SJSA1 (cell line): ENCODE results near the gene FAM193A. TPM values are rescaled to one million over a fixed set of nuclear protein-coding genes. Genes with fewer than 3 reads are reported as not detected.
"Not testable (repeated sequence)": the region's sequence is repeated elsewhere in the genome, so short reads cannot be mapped to it uniquely, and the experiment has no call there.

ENCODE experiments used
- DNase-seq, 2 experiments: peaks; one replicate each; pipeline ENCODE4 v3.0.0-alpha.2; 2015 to 2020; ENCODE audit warnings: low spot score in 2 of 2, low read depth in 1 of 2
- H3K27ac ChIP-seq: fragments of 250-450 bp; sonication (Bioruptor Pico); 2 replicates; pipeline ENCODE4 v1.5.1; 2020; ENCODE audit warnings: mild to moderate bottlenecking, moderate library complexity
- H3K27me3 ChIP-seq: fragments of 250-450 bp; sonication (Bioruptor Pico); replicated peaks from 2 replicates; pipeline ENCODE4 v1.5.1; 2020; ENCODE audit warnings: mild to moderate bottlenecking, moderate library complexity
- H3K36me3 ChIP-seq: fragments of 250-450 bp; sonication (Bioruptor Pico); 2 replicates; pipeline ENCODE4 v1.5.1; 2020; ENCODE audit warnings: mild to moderate bottlenecking
- H3K4me1 ChIP-seq: fragments of 250-450 bp; sonication (Bioruptor Pico); replicated peaks from 2 replicates; pipeline ENCODE4 v1.6.1; 2021; ENCODE audit warnings: mild to moderate bottlenecking
- H3K4me3 ChIP-seq: fragments of 250-450 bp; sonication (Bioruptor Pico); 2 replicates; pipeline ENCODE4 v1.5.1; 2020; ENCODE audit warnings: mild to moderate bottlenecking
- H3K9me3 ChIP-seq: fragments of 250-450 bp; sonication (Bioruptor Pico); replicated peaks from 2 replicates; pipeline ENCODE4 v1.5.1; 2020; ENCODE audit warnings: mild to moderate bottlenecking
- total RNA-seq: library from RNA; depleted of rRNA; stranded (reverse); fragments of >200 nt; shearing (Covaris generic); gene quantifications from 2 replicates; pipeline ENCODE4 v1.2.3, GENCODE V29; 2014

The FAM193A gene
- total RNA-seq, 1 experiment from 2014 or later: 7.6 TPM

DNA sequence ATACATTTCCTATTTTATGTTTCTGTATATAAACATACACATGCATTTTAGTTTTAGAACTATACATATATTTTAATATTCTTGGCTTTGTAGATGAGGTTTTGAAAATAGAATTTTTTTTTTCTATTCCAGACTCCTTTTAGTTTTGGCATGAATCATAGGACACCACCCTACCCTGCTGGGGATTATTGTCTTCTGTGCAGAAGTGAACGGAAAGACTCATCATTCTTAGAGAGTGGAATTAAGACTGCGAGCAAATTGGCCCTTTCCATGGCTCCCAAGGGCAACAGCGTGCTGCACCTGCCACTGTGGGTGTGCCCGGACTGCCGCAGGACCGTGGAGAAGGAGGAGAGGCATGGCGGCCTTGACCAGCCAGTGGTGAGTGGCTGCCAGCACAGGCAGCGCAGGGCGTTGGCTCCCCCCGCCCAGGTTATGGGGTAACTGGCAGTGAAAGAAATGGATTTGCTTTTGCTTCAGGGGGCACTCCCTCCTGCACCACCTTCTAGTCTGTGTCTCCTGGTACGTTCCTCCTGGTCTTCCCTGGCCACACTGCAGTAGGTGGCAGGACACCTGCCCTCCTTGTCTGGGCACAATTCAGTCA, 59.6 kb downstream of the FAM193A start:
- no peak for DNase-seq
- H3K27me3 ChIP-seq: no peaks in the 10 kb centered on the region
- H3K27ac ChIP-seq: no peak overlapping the region
- no peaks in the 10 kb centered on the region for H3K36me3 ChIP-seq
- H3K9me3 ChIP-seq: no peaks in the 10 kb centered on the region
- H3K4me1 ChIP-seq: no peaks in the 10 kb centered on the region; the same call in 1 of the 2 replicates
- H3K4me3 ChIP-seq: no peak overlapping the region

DNA sequence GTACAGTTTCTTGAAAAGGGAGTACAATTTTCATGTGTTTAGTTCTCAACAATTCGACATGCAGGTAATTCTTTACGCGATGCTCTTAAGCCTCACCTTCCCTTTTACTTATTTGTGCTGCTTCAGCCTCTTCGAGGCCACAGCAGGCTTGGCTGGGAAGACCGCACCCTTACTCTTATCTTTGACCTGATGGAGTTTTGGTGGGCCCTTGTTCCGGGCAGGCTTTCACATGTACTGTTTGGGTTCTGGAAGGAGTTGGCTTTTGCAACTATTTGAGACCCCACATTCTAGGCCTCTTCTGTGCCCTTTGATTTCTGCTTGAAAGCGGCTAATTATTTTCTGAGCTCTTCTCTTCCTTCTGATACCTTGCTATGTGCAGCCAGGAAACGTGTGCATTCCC, 60.2 kb downstream of the FAM193A start:
- H3K27ac ChIP-seq: no peak overlapping the region
- no peaks in the 10 kb centered on the region for H3K27me3 ChIP-seq
- no peaks in the 10 kb centered on the region for H3K36me3 ChIP-seq
- DNase-seq: no peak
- no peaks in the 10 kb centered on the region for H3K9me3 ChIP-seq
- H3K4me1 ChIP-seq: no peaks in the 10 kb centered on the region; the same call in 1 of the 2 replicates
- H3K4me3 ChIP-seq: no peak overlapping the region

DNA sequence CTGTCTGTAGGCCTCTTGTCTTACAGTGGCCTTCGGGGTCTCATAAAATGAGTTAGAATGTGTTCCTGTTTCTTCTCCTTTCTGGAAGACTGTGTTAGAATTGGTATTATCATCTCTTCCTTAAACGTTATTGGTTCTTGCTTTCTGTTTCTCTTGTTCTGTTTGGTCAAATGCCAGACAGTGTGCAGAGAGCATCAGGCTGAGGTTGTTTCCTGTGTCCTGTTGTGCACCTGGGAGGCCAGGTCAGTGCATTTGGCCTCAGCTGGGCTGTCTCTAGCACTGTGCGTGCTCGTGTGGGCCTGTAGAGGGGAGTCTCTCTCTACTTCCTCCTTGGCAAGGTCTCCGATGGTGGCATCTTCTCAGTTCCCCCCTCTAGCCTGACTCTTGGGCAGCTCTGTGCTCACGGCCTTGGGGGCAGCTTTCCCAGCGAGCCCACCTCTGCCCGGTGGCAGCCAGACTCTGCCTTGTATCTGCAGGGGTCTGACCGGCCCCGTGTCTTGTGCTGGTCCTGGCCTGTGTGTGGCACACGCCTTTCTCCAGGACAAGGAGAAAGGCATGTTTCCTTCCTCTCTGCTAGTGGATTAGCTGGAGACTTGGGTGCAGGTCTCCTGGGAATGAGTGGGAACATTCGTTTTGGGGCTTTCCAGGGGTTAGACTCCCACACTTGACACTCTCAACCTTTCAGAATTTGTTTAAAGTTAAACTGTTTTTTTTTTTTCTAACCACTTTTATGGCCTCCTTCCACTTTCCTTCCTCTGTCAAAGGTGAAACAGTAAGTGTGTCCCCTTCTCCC, 62.3 kb downstream of the FAM193A start:
- Histone ChIP-seq H3K27me3 (no peaks in the 10 kb centered on the region), H3K4me3 (no peak overlapping the region), H3K9me3 (no peaks in the 10 kb centered on the region), H3K27ac (no peak overlapping the region), H3K36me3 (no peaks in the 10 kb centered on the region), H3K4me1 (no peaks in the 10 kb centered on the region; the same call in 1 of the 2 replicates)
- no peak for DNase-seq

DNA sequence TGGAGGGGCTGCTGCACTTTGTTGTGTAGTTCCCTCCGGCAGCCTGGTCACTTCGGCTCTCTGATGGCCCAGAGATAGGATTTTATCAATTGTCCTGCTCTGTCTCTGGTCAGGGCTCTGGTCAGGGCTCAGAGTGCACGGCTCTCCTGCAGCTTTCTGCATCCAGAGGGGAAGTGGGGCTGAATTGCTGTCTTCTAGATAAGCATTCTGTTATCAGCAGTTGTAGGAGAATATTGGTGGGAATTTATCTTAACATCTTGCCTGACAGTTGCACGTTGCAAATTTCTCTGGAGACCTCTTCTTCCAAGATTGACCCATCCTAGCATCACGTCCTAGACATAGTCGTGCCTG, 62.8 kb downstream of the FAM193A start:
- H3K4me1 ChIP-seq: no peaks in the 10 kb centered on the region; the same call in 1 of the 2 replicates
- H3K4me3 ChIP-seq: no peak overlapping the region
- H3K27ac ChIP-seq: no peak overlapping the region
- H3K27me3 ChIP-seq: no peaks in the 10 kb centered on the region
- DNase-seq: no peak
- no peaks in the 10 kb centered on the region for H3K9me3 ChIP-seq
- no peaks in the 10 kb centered on the region for H3K36me3 ChIP-seq

DNA sequence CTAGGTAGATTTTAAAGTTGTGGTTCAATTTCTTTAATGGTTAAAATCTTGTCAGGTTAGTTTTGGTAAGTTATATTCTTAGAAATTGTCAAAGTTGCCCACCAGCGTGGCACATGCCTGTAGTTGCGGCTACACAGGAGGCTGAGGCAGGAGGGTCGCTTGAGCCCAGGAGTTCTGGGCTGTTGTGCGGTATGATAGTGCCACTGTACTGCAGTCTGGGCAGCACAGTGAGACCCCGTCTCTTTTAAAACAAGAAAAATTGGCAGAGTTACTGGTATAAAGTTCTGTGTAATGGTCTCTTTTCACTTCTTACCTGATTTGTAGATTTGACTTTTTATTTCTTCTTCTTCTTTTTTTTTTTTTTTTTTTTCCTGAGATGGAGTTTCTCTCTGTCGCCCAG, 64.4 kb downstream of the FAM193A start:
- no peaks in the 10 kb centered on the region for H3K36me3 ChIP-seq
- H3K27ac ChIP-seq: no peak overlapping the region
- H3K4me3 ChIP-seq: no peak overlapping the region
- no peaks in the 10 kb centered on the region for H3K9me3 ChIP-seq
- H3K27me3 ChIP-seq: no peaks in the 10 kb centered on the region
- H3K4me1 ChIP-seq: no peaks in the 10 kb centered on the region; the same call in 1 of the 2 replicates
- no peak for DNase-seq

DNA sequence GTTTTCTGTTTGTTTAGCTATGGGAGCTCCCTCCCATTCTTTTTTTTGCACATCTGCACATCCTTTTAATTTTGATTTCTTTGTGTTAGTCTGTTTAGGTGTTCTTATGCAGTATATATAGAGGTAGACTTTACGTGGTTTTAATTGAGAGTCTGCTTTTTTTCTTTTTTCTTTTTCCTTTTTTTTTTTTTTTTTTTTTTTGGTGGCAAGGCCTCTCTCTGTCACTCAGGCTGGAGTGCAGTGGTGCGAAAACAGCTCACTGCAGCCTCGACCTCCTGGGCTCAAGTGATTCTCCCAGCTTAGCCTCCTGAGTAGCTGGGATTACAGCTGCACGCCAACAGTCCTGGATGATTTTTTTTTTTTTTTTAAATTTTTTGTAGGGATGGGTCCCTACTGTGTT, 68.2 kb downstream of the FAM193A start:
- DNase-seq: no peak
- Histone ChIP-seq H3K4me1 (no peaks in the 10 kb centered on the region), H3K4me3 (no peak overlapping the region)

DNA sequence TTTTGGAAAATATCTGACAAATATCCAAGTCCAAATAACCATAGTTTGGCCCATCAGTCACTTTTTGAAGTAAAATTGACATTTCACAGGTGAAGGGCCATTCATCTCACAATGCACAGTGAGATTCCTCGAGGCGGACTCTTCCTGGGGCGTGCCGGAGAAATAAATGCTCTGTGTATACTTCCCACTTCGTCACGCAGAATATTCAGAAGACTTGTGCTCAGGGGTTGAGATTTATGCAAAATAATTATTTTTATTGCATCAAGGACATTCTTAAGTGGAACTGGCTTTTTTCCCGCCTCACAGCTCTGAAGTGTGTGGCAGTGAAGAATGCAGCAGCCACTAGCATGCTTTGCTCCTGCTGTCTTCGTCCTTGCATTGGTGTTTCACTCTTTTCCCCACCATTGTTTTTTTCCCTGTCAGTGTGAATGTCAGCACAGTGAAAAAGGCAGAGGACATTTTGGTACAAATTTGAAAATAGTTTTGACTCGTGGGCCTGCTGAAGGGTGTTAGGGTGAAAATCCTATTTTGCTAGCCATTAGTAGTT, 70.6 kb downstream of the FAM193A start:
- H3K9me3 ChIP-seq: no peaks in the 10 kb centered on the region
- H3K4me3 ChIP-seq: no peak overlapping the region
- no peak for DNase-seq
- no peaks in the 10 kb centered on the region for H3K27me3 ChIP-seq
- H3K27ac ChIP-seq: no peak overlapping the region
- no peaks in the 10 kb centered on the region for H3K4me1 ChIP-seq
- H3K36me3 ChIP-seq: no peaks in the 10 kb centered on the region; the same call in 1 of the 2 replicates

More for the DNA sequence above, 68.2 kb downstream of the FAM193A start:
- Histone ChIP-seq H3K36me3 (no peaks in the 10 kb centered on the region; the same call in 1 of the 2 replicates), H3K9me3 (no peaks in the 10 kb centered on the region), H3K27ac (no peak overlapping the region), H3K27me3 (no peaks in the 10 kb centered on the region)

DNA sequence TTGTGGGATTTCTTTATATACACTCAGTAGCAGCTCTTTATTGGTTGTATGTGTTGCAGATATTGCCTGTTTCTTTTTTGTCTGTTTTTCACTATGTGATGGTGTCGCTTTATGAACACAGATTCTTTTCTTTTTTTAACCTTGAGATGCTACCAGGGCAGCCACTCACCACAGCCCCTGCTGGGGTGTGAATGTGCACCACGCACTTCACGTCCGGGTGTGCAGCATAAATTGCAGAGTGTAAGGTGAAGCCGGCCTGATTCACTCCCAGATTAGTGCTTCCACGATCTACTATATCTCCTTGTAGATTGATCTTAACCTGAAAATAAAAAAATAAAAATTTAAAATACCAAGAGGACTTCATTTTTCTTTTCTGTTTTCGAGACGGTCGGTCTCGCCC, 71.4 kb downstream of the FAM193A start:
- Histone ChIP-seq H3K36me3 (no peaks in the 10 kb centered on the region; the same call in 1 of the 2 replicates), H3K27me3 (no peaks in the 10 kb centered on the region), H3K9me3 (no peaks in the 10 kb centered on the region), H3K4me1 (no peaks in the 10 kb centered on the region), H3K27ac (no peak overlapping the region), H3K4me3 (no peak overlapping the region)
- DNase-seq: no peak

DNA sequence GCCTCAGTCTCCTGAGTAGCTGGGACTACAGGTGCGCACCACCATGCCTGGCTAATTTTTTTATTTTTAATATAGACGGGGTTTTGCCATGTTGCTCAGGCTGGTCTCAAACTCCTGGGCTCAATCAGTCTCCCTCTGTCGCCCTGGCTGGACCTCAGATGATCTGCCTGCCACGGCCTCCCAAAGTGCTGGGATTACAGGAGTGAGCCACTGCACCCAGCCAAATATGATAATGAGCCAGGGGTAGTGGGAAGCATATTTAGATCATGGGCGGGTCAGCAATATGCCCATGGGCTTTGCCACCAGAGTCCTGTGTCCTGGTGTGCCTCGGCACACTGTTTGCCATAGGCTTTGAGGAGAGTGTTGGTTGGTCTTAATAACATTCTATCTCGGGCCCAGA, 71.8 kb downstream of the FAM193A start:
- Histone ChIP-seq H3K27ac (no peak overlapping the region), H3K36me3 (no peaks in the 10 kb centered on the region; the same call in 1 of the 2 replicates), H3K4me3 (no peak overlapping the region), H3K4me1 (no peaks in the 10 kb centered on the region), H3K9me3 (no peaks in the 10 kb centered on the region), H3K27me3 (no peaks in the 10 kb centered on the region)
- no peak for DNase-seq

DNA sequence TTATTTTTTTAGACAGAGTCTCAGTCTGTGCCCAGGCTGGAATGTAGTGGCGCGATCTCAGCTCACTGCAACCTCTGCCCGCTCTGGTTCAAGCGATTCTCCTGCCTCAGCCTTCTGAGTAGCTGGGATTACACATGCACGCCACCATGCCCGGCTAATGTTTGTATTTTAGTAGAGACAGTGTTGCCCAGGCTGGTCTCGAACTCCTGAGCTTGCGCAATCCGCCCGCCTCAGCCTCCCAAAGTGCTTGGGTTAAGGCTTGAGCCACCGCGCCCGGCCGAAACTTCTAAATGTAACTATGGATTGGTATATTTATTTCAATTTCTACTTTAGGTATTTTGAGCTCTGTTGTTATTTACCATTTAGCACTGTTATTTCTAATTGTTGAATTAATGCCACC, 79.4 kb downstream of the FAM193A start:
- no peaks in the 10 kb centered on the region for H3K27me3 ChIP-seq
- no peaks in the 10 kb centered on the region for H3K4me1 ChIP-seq
- H3K4me3 ChIP-seq: no peak overlapping the region
- no peaks in the 10 kb centered on the region for H3K9me3 ChIP-seq
- no peak overlapping the region for H3K27ac ChIP-seq
- DNase-seq: no peak
- no peaks in the 10 kb centered on the region for H3K36me3 ChIP-seq

DNA sequence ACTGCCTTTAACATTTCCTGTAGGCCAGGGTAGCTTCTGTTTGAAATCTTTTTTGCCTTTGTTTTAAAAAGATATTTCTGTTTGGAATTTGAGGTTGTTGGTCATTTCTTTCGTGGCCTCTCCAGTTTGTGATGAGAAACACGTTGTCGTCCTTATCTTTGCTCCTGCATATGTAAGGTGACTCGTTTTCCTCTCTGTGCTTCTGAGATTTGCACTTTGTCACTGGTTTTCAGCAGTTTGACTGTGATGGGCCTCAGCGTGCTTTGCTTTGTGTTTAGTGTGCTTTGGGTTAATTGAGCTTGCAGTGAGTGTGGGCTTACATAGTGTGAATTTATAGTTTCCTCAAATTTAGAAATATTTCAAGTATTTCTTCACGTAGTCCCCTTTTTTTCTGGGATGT, 81.5 kb downstream of the FAM193A start:
- H3K27me3 ChIP-seq: no peaks in the 10 kb centered on the region
- H3K4me1 ChIP-seq: no peaks in the 10 kb centered on the region
- no peaks in the 10 kb centered on the region for H3K36me3 ChIP-seq
- no peak overlapping the region for H3K4me3 ChIP-seq
- H3K27ac ChIP-seq: no peak overlapping the region
- no peaks in the 10 kb centered on the region for H3K9me3 ChIP-seq
- no peak for DNase-seq

DNA sequence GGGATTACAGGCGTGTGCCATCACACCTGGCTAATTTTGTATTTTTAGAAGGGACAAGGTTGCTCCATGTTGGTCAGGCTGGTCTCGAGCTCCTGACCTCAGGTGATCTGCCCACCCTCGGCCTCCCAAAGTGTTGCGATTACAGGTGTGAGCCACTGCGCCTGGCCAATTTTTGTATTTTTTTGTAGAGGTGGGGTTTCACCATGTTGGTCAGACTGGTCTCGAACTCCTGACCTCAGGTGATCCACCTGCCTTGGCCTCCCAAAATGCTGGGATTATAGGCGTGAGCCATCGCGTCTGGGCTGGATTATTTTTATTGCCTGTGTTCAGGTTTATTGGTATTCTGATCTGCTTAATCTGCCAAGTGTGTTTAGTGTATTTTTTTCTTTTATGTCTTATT, 82.3 kb downstream of the FAM193A start:
- H3K4me1 ChIP-seq, H3K9me3 ChIP-seq, H3K36me3 ChIP-seq, DNase-seq, H3K4me3 ChIP-seq, H3K27me3 ChIP-seq, H3K27ac ChIP-seq: not testable (repeated sequence)

DNA sequence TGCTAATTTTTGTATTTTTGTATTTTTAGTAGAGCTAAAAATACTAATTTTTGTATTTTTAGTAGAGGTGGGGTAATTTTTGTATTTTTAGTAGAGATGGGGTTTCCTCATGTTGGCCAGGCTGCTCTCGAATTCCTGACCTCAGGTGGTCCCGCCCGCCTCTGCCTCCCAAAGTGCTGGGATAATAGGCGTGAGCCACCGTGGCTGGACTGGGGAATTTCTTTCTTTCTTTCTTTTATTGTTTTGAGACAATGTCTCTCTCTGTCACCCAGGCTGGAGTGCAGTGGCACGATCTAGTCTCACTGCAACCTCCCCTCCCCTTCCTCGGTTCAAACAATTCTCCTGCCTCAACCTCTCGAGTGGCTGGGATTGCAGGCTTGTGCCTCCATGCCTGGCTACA, 83.0 kb downstream of the FAM193A start:
- no peak overlapping the region for H3K4me3 ChIP-seq
- no peaks in the 10 kb centered on the region for H3K4me1 ChIP-seq
- H3K36me3 ChIP-seq: no peaks in the 10 kb centered on the region
- H3K27ac ChIP-seq: no peak overlapping the region
- no peaks in the 10 kb centered on the region for H3K9me3 ChIP-seq
- no peaks in the 10 kb centered on the region for H3K27me3 ChIP-seq
- DNase-seq: no peak

DNA sequence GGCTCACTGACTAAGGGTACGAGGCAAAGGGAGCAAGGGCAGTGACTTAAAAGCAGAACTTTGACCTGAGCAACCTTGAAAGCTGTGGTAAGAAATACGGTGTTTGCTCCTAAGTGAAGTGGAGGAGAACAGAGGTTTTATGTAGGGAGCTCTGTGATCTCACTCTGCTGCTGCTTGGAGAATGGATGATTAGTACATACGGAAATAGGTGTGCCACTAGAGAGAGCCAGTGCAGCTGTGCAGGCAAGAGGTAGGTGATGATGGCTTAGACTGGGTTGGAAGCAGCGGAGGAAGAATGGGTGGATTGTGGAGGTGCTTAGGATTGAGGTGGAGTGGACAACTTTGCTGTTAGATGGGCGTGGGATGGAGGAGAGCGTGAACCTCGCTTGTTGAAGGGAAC, 85.0 kb downstream of the FAM193A start:
- H3K27ac ChIP-seq: no peak overlapping the region

More for the DNA sequence above, 85.0 kb downstream of the FAM193A start:
- H3K4me3 ChIP-seq: no peak overlapping the region
- H3K4me1 ChIP-seq: no peaks in the 10 kb centered on the region
- H3K27me3 ChIP-seq: no peaks in the 10 kb centered on the region
- no peak for DNase-seq
- H3K36me3 ChIP-seq: no peaks in the 10 kb centered on the region
- no peaks in the 10 kb centered on the region for H3K9me3 ChIP-seq
